ENCODE data around the gene ANKLE2. TPM values are rescaled to one million over a fixed set of nuclear protein-coding genes. Genes with fewer than 3 reads are reported as not detected.
A peak's percentile ranks its signal among the peaks of the same experiment; 100 is the strongest.
"Not testable (repeated sequence)": the region's sequence is repeated elsewhere in the genome, so short reads cannot be mapped to it uniquely, and the experiment has no call there.

The ANKLE2 gene
- total and polyA plus RNA-seq, 3 donors from 2014 or later: 103 to 204 (median 120) TPM

DNA sequence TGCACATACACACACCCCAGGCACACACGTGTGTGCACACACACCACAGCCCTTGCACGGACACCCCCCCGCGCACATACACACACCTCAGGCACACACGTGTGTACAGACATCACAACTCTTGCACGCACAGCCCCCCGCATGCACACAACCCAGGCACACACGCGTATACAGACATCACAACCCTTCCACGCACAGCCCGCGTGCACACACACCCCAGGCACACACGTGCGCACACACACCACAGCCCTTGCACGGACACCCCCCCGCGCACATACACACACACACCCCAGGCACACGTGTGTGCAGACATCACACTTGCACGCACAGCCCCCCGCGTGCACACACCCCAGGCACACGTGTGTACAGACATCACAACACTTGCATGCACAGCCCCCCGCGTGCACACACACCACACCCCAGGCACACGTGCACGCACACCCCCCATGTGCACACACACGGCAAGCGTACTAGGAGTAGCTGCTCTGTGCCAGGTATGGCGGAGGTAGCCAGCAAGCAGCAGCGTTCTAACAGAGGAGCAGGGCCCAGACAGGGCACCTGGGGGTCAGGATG lies 18.2 kb upstream of the ANKLE2 start:
- TF ChIP-seq POLR2A (IDR thresholded peaks at IDR 0.05): no peak
- TF ChIP-seq, protein P1, sequence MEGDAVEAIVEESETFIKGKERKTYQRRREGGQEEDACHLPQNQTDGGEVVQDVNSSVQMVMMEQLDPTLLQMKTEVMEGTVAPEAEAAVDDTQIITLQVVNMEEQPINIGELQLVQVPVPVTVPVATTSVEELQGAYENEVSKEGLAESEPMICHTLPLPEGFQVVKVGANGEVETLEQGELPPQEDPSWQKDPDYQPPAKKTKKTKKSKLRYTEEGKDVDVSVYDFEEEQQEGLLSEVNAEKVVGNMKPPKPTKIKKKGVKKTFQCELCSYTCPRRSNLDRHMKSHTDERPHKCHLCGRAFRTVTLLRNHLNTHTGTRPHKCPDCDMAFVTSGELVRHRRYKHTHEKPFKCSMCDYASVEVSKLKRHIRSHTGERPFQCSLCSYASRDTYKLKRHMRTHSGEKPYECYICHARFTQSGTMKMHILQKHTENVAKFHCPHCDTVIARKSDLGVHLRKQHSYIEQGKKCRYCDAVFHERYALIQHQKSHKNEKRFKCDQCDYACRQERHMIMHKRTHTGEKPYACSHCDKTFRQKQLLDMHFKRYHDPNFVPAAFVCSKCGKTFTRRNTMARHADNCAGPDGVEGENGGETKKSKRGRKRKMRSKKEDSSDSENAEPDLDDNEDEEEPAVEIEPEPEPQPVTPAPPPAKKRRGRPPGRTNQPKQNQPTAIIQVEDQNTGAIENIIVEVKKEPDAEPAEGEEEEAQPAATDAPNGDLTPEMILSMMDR (IDR thresholded peaks at IDR 0.05): no peak
- no peaks in the 10 kb centered on the region for H3K9me3 ChIP-seq
- peaks cover 16% of the 10 kb centered on the region for H3K4me1 ChIP-seq
- no peaks in the 10 kb centered on the region for H3K36me3 ChIP-seq (ENCODE audit: low read depth, missing control alignments)
- no peak for DNase-seq
- intact Hi-C loops (cut with DNase I; ENCODE audit: low total_unique reads): no loop called here
- H3K4me3 ChIP-seq: no peak overlapping the region
- WGBS, 2 donors: 84 to 93% methylated on average over 24 to 29 of the region's 30 CpGs
- no peak overlapping the region for H3K27ac ChIP-seq
- no peaks in the 10 kb centered on the region for H3K27me3 ChIP-seq

DNA sequence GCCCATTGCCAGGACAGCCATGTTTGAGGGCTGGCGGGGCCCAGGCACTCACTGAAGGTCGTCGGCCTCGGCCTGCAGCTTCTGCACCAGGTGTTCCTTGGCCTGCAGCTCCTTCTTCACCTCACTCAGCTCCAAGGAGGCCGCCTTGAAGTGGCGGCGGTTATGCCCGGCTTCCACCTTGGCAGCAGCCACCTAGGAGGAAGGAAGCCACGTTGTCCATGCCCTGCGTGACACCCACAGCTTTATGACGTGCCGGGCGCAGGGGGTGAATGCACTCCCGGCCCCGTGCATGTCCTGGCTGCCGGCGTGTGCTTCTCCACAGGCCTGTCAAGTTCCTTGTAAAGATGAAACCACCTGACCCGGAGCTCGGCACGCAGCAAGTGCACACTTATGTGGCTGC lies 16.0 kb upstream of the ANKLE2 start:
- Histone ChIP-seq H3K36me3 (ENCODE audit: low read depth, missing control alignments) (peaks cover 4% of the 10 kb centered on the region), H3K9me3 (no peaks in the 10 kb centered on the region)

DNA sequence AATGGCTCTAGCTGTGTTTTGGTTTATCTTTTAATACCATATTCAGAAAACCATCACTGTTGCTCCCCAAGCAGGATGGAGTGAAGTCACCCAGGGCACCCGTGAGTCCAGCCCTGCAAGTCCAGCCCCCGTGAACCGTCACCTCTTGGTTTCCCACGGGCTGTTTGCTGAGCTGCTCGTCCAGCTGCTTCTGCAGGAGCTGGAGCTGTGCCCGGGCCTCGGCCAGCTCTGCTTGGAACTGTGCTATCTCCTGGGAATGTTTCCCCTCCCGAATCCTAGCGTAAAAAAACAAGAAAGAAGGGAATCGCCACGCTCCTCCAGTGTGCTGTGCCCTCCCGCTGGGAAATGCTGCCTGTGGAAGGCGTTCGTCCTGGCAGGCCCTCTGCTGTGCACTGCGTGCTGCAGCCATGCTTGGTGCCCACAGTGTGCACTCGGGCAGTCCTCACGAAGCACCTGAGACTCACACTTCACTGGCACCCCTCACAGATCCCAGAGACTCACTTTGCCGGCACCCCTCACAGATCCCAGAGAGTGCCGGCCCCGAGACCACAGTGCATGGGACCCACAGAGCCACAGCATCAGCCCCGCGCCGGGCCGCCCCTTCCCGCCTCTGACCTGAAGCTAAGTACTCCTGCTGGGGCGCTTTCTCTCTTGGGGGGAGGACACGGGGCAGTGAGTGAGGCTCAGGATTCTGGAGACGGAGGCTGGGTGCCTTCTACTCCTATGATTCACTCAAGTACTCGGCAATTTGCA lies 15.4 kb upstream of the ANKLE2 start:
- WGBS, 2 donors: 44 to 74% methylated on average over 17 to 29 of the region's 29 CpGs
- intact Hi-C loops (cut with DNase I; ENCODE audit: low total_unique reads): no loop called here
- peak overlapping the region in 1 of 2 donors; percentile 0 for H3K27ac ChIP-seq

More for the DNA sequence above, 16.0 kb upstream of the ANKLE2 start:
- intact Hi-C loops (cut with DNase I; ENCODE audit: low total_unique reads): no loop called here
- DNase-seq: no peak
- Histone ChIP-seq H3K4me3 (no peak overlapping the region), H3K27me3 (no peaks in the 10 kb centered on the region), H3K27ac (peak overlapping the region in 1 of 2 donors; percentile 0), H3K4me1 (peaks cover 16% of the 10 kb centered on the region)
- WGBS, 2 donors: 85% methylated on average over 5 to 20 of the region's 20 CpGs
- TF ChIP-seq, protein P1 (IDR thresholded peaks at IDR 0.05): no peak
- TF ChIP-seq POLR2A (IDR thresholded peaks at IDR 0.05): no peak

DNA sequence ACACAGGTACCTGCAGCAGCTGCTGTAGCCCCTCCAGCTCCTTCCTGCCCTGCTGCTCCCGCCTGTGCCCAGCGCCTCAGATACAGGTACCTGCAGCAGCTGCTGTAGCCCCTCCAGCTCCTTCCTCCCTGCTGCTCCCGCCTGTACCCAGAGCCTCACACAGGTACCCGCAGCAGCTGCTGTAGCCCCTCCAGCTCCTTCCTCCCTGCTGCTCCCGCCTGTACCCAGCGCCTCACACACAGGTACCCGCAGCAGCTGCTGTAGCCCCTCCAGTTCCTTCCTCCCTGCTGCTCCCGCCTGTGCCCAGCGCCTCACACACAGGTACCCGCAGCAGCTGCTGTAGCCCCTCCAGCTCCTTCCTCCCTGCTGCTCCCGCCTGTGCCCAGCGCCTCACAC lies 14.6 kb upstream of the ANKLE2 start:
- intact Hi-C loops (cut with DNase I; ENCODE audit: low total_unique reads); H3K4me3 ChIP-seq; H3K36me3 ChIP-seq (ENCODE audit: low read depth, missing control alignments); H3K27ac ChIP-seq; H3K27me3 ChIP-seq; H3K9me3 ChIP-seq; DNase-seq: not testable (repeated sequence)
- 82 to 85% methylated on average over 9 to 10 of the region's 12 CpGs for WGBS, 2 donors
- H3K4me1 ChIP-seq: peaks cover 16% of the 10 kb centered on the region

More for the DNA sequence above, 15.4 kb upstream of the ANKLE2 start:
- Histone ChIP-seq H3K9me3 (no peaks in the 10 kb centered on the region), H3K36me3 (ENCODE audit: low read depth, missing control alignments) (peaks cover 4% of the 10 kb centered on the region), H3K4me3 (no peak overlapping the region), H3K4me1 (peaks cover 16% of the 10 kb centered on the region), H3K27me3 (no peaks in the 10 kb centered on the region)
- TF ChIP-seq, protein P1 (IDR thresholded peaks at IDR 0.05): no peak
- no peak for TF ChIP-seq POLR2A (IDR thresholded peaks at IDR 0.05)
- DNase-seq: peak; percentile 86

DNA sequence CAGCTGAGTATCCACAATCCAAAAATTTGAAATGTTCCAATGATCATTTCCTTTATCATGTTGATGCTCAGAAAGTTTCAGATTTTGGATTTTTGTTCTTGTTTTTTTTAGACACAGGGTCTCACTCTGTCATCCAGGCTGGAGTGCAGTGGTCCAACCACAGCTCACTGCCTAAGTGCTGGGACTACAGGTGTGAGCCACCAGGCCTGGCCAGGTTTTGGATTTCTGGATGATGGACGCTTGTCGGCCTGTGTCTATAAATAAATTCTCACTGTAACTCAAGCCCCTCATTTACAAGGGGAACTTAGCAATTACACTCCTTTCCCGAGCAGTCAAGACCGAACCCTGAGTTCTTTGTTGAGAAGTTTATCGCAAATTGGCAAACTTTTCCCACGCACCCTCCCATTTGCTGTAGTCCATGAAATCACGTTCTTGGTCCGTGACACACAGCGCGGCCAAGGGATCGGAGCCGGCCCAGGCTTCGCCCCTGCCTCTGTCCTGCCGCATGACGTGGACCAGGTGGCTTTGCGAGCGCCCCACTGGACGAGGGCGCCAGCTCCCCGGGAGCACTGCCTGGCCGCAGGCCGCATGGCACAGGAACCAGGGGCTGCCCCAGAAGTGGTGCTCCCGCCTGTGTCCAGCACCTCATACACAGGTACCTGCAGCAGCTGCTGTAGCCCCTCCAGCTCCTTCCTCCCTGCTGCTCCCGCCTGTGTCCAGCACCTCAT lies 14.0 kb upstream of the ANKLE2 start:
- intact Hi-C loops (cut with DNase I; ENCODE audit: low total_unique reads): no loop called here
- Histone ChIP-seq H3K4me3 (no peak overlapping the region), H3K27me3 (no peaks in the 10 kb centered on the region), H3K36me3 (ENCODE audit: low read depth, missing control alignments) (peaks cover 4% of the 10 kb centered on the region), H3K4me1 (peaks cover 16% of the 10 kb centered on the region), H3K27ac (no peak overlapping the region), H3K9me3 (no peaks in the 10 kb centered on the region)
- no peak for DNase-seq
- TF ChIP-seq, protein P1 (IDR thresholded peaks at IDR 0.05): no peak
- TF ChIP-seq POLR2A (IDR thresholded peaks at IDR 0.05): no peak
- 92 to 96% methylated on average over 7 to 23 of the region's 24 CpGs for WGBS, 2 donors

Data from testis (tissue), 3 donors.